Fibroblast of skin of scalp (primary cell): ENCODE data around the gene KXD1.

Source experiments
- DNase-seq: peaks from one replicate; pipeline ENCODE4 v3.0.0-alpha.2; 2013

The KXD1 gene

GRCh38 chr19:18616023-18616422 lies 58.4 kb downstream of the KXD1 start:
- no peak for DNase-seq

GRCh38 chr19:18617562-18617961 lies 59.9 kb downstream of the KXD1 start:
- no peak for DNase-seq

GRCh38 chr19:18618236-18618635 lies 60.6 kb downstream of the KXD1 start:
- no peak for DNase-seq
